HepG2 (cell line): ENCODE measurements around the gene VAMP4. TPM values are rescaled to one million over a fixed set of nuclear protein-coding genes. Genes with fewer than 3 reads are reported as not detected.
A peak's percentile ranks its signal among the peaks of the same experiment; 100 is the strongest.

ENCODE experiments used
- ADNP ChIP-seq: sonication (generic); formaldehyde crosslinking; IDR thresholded peaks from 2 replicates; pipeline ENCODE4 v1.4.0; 2020; ENCODE audit warnings: missing genetic modification reagents
- AGO1 ChIP-seq: fragments of 200-400 bp; formaldehyde crosslinking; IDR thresholded peaks from 2 replicates; pipeline ENCODE4 v1.6.1; 2017; ENCODE audit warnings: mild to moderate bottlenecking, low read depth, low read length, moderate library complexity; ENCODE audit not compliant: poor library complexity, severe bottlenecking
- CHD2 ChIP-seq: IDR thresholded peaks from 2 replicates; pipeline ENCODE4 v1.6.1; 2011; ENCODE audit warnings: low read depth, low read length, improper control_type of control experiment
- CHD4 ChIP-seq: fragments of 200-600 bp; sonication (generic); IDR thresholded peaks from 2 replicates; pipeline ENCODE4 v1.7.0; 2017; ENCODE audit warnings: mild to moderate bottlenecking, low read length, borderline replicate concordance
- FOXP1 ChIP-seq, 2 experiments: fragments of 450-650 bp in 1 of 2; IDR thresholded peaks; 2 replicates each; pipeline ENCODE4 v1.6.1; 2017 to 2018; ENCODE audit warnings: antibody characterized with exemption in 1 of 2
- GATAD1 ChIP-seq: IDR thresholded peaks from 2 replicates; pipeline ENCODE4 v1.6.1; 2016; ENCODE audit warnings: missing genetic modification reagents, missing compliant biosample characterization
- GZF1 ChIP-seq: sonication (generic); formaldehyde crosslinking; IDR thresholded peaks from 2 replicates; pipeline ENCODE4 v1.5.1; 2020; ENCODE audit warnings: mild to moderate bottlenecking, missing genetic modification reagents
- HOXD1 ChIP-seq: sonication (generic); formaldehyde crosslinking; IDR thresholded peaks from 2 replicates; pipeline ENCODE4 v1.5.0; 2020; ENCODE audit warnings: missing genetic modification reagents
- JUNB ChIP-seq: sonication (generic); formaldehyde crosslinking; IDR thresholded peaks from 2 replicates; pipeline ENCODE4 v1.8.0; 2022; ENCODE audit warnings: missing genetic modification reagents, mild to moderate bottlenecking, borderline replicate concordance
- NRL ChIP-seq: sonication (generic); formaldehyde crosslinking; IDR thresholded peaks from 2 replicates; pipeline ENCODE4 v1.5.0; 2020; ENCODE audit warnings: missing genetic modification reagents, mild to moderate bottlenecking, moderate library complexity, borderline replicate concordance
- SETDB1 ChIP-seq: sonication (generic); formaldehyde crosslinking; IDR thresholded peaks from 2 replicates; pipeline ENCODE4 v1.5.1; 2020; ENCODE audit warnings: missing genetic modification reagents, mild to moderate bottlenecking, borderline replicate concordance
- SMAD9 ChIP-seq: sonication (generic); formaldehyde crosslinking; IDR thresholded peaks from 2 replicates; pipeline ENCODE4 v1.5.1; 2020; ENCODE audit warnings: mild to moderate bottlenecking, missing genetic modification reagents
- SP1 ChIP-seq, 2 experiments: fragments of 450-650 bp in 1 of 2; sonication (generic) in 1 of 2; formaldehyde crosslinking in 1 of 2; IDR thresholded peaks; 2 replicates each; pipeline versions ENCODE4 v1.4.0 to v1.6.1; 2016 to 2020; ENCODE audit warnings: missing genetic modification reagents in 1 of 2
- U2AF2 ChIP-seq: fragments of 200-400 bp; formaldehyde crosslinking; IDR thresholded peaks from 2 replicates; pipeline ENCODE4 v1.6.1; 2017; ENCODE audit warnings: low read depth, mild to moderate bottlenecking, low read length
- ZFP62 ChIP-seq: sonication (generic); formaldehyde crosslinking; IDR thresholded peaks from 2 replicates; pipeline ENCODE4 v1.4.0; 2020; ENCODE audit warnings: missing genetic modification reagents
- ZNF138 ChIP-seq: sonication (generic); formaldehyde crosslinking; IDR thresholded peaks from 2 replicates; pipeline ENCODE4 v1.5.0; 2020; ENCODE audit warnings: mild to moderate bottlenecking, low read depth, missing genetic modification reagents
- ZNF337 ChIP-seq: sonication (generic); formaldehyde crosslinking; IDR thresholded peaks from 2 replicates; pipeline ENCODE4 v1.5.1; 2020; ENCODE audit warnings: missing genetic modification reagents, low read depth, mild to moderate bottlenecking, borderline replicate concordance
- ZNF34 ChIP-seq: sonication (generic); formaldehyde crosslinking; IDR thresholded peaks from 2 replicates; pipeline ENCODE4 v1.4.0; 2020; ENCODE audit warnings: mild to moderate bottlenecking, missing genetic modification reagents, borderline replicate concordance
- ZNF382 ChIP-seq: sonication (generic); formaldehyde crosslinking; IDR thresholded peaks from 2 replicates; pipeline ENCODE4 v1.5.0; 2020; ENCODE audit warnings: missing genetic modification reagents, mild to moderate bottlenecking, borderline replicate concordance
- ZNF503 ChIP-seq: sonication (generic); formaldehyde crosslinking; IDR thresholded peaks from 2 replicates; pipeline ENCODE4 v1.4.0; 2020; ENCODE audit warnings: missing genetic modification reagents
- ZNF652 ChIP-seq: IDR thresholded peaks from 2 replicates; pipeline ENCODE4 v1.6.1; 2016; ENCODE audit warnings: low read depth, borderline replicate concordance
- ZNF746 ChIP-seq: sonication (generic); formaldehyde crosslinking; IDR thresholded peaks from 2 replicates; pipeline ENCODE4 v1.8.0; 2022; ENCODE audit warnings: mild to moderate bottlenecking, missing genetic modification reagents
- polyA plus RNA-seq, 8 experiments: library from polyadenylated mRNA; depleted of rRNA in 3 of 8; stranded (reverse) in 7 of 8; unstranded in 1 of 8; fragments of >200 nt; fragmentation: Illumina TruSeq in 4 of 8; extraction: Trizol in 4 of 8; gene quantifications; 2 replicates each; pipeline versions ENCODE4 v1.2.1 to v1.2.3, GENCODE V29; 2011 to 2016; ENCODE audit warnings: low read depth in 4 of 8, missing spikeins in 1 of 8, mixed read lengths in 1 of 8; ENCODE audit not compliant: insufficient read depth in 1 of 8
- total RNA-seq, 5 experiments: library from RNA; depleted of rRNA; stranded (reverse); fragments of >200 nt; fragmentation: Illumina TruSeq; extraction: Trizol; gene quantifications; 2 replicates each; pipeline ENCODE4 v1.2.3, GENCODE V29; 2016; ENCODE audit warnings: low read depth in 1 of 5
- TF ChIP-seq, protein P1 (sequence below): sonication (generic); formaldehyde crosslinking; IDR thresholded peaks from 2 replicates; pipeline ENCODE4 v1.8.0; 2022; ENCODE audit warnings: missing genetic modification reagents, mild to moderate bottlenecking, moderate library complexity, borderline replicate concordance
- TF ChIP-seq, protein P2 (sequence below): sonication (generic); formaldehyde crosslinking; IDR thresholded peaks from 2 replicates; pipeline ENCODE4 v1.5.0; 2020; ENCODE audit warnings: missing genetic modification reagents, mild to moderate bottlenecking, borderline replicate concordance

VAMP4 gene
- total and polyA plus RNA-seq, 2 of the 13 experiments (the other 11 are each of a cell fraction or from before 2014, with no cell fraction given) = 1.4 to 2.0 TPM

DNA sequence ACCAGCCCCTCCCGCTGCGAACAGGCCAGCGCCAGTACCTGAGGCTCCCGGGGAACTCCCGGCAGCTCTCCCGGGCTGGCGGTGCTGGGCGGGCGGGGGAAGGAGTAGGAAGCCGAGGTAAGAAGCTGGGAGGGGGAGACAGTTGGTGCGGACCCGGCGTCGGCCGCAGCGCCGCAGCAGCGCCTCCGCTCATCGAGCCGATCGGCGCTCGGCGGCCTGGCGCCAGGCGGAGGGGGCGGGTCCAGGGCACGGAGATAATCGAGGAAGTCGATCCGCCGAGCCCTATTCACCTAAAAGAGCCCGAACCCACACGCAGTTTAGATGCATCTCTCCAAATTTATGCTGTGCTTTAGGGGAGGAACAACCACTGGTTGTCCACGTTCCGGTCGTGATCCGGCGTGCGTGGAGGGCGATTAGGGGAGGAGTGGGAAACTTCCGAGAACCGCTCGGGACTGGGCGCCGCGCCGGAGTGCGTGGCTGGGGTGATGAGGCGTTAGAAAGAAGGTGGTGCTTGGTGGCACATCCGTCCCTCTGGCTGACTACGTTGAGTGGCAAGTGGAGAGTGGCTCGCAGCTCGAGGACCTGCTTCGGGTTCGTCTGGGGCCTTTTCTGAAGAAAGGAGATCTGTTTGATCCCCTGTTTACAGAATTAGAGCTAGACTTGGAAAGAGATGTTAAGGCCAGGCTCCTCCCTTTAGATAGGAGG is at the start of gene VAMP4 (continued):
- TF ChIP-seq ADNP (CRISPR knock-in tag) = no peak
- TF ChIP-seq ZNF503 (CRISPR knock-in tag) = no peak
- TF ChIP-seq, protein P1, sequence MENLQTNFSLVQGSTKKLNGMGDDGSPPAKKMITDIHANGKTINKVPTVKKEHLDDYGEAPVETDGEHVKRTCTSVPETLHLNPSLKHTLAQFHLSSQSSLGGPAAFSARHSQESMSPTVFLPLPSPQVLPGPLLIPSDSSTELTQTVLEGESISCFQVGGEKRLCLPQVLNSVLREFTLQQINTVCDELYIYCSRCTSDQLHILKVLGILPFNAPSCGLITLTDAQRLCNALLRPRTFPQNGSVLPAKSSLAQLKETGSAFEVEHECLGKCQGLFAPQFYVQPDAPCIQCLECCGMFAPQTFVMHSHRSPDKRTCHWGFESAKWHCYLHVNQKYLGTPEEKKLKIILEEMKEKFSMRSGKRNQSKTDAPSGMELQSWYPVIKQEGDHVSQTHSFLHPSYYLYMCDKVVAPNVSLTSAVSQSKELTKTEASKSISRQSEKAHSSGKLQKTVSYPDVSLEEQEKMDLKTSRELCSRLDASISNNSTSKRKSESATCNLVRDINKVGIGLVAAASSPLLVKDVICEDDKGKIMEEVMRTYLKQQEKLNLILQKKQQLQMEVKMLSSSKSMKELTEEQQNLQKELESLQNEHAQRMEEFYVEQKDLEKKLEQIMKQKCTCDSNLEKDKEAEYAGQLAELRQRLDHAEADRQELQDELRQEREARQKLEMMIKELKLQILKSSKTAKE (CRISPR knock-in tag) = no peak
- TF ChIP-seq ZNF652 (CRISPR knock-in tag) = no peak
- TF ChIP-seq U2AF2 = no peak
- no peak for TF ChIP-seq ZNF34
- TF ChIP-seq ZNF337 (CRISPR knock-in tag) = 0 out of 2 replicates have a peak, but pooled peaks have one; percentile 46
- peak; percentile 51 for TF ChIP-seq AGO1
- TF ChIP-seq JUNB (CRISPR knock-in tag) = no peak
- no peak for TF ChIP-seq ZFP62
- no peak for TF ChIP-seq ZNF382
- no peak for TF ChIP-seq GZF1 (CRISPR knock-in tag)
- TF ChIP-seq ZNF138 (CRISPR knock-in tag) = peak; percentile 87
- TF ChIP-seq NRL = peak; percentile 26; the same call in 1 of the 2 replicates
- 0 out of 2 replicates have a peak, but pooled peaks have one; percentile 12 for TF ChIP-seq CHD2
- no peak for TF ChIP-seq SMAD9 (CRISPR knock-in tag)
- peak; percentile 84; the same call in 1 of the 2 replicates for TF ChIP-seq HOXD1
- no peak for TF ChIP-seq SP1 (IDR thresholded peaks at IDR 0.05)
- TF ChIP-seq SP1 (CRISPR knock-in tag; IDR thresholded peaks at IDR 0.05) = peak; percentile 100
- TF ChIP-seq, protein P2, sequence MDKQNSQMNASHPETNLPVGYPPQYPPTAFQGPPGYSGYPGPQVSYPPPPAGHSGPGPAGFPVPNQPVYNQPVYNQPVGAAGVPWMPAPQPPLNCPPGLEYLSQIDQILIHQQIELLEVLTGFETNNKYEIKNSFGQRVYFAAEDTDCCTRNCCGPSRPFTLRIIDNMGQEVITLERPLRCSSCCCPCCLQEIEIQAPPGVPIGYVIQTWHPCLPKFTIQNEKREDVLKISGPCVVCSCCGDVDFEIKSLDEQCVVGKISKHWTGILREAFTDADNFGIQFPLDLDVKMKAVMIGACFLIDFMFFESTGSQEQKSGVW = no peak
- TF ChIP-seq ZNF746 = no peak
- no peak for TF ChIP-seq CHD4
- TF ChIP-seq SETDB1 (CRISPR knock-in tag) = no peak
- TF ChIP-seq FOXP1 (IDR thresholded peaks at IDR 0.05) = no peak
- no peak for TF ChIP-seq FOXP1 (CRISPR knock-in tag; IDR thresholded peaks at IDR 0.05)
- TF ChIP-seq GATAD1 = peak; percentile 89
